Fibroblast of skin of left quadriceps (primary cell): ENCODE data around the gene SPSB4.
A peak's percentile ranks its signal among the peaks of the same experiment; 100 is the strongest.

ENCODE experiments used
- DNase-seq, 2 experiments: peaks; one replicate each; pipeline ENCODE4 v3.0.0-alpha.2; 2013; ENCODE audit warnings: low read depth in 2 of 2

Gene SPSB4

GRCh38 chr3:141076036-141076773 lies 25.1 kb downstream of the SPSB4 start:
- no peak for DNase-seq

GRCh38 chr3:141076797-141077571 lies 25.8 kb downstream of the SPSB4 start:
- DNase-seq: peak; percentile 9 to 11

DNA sequence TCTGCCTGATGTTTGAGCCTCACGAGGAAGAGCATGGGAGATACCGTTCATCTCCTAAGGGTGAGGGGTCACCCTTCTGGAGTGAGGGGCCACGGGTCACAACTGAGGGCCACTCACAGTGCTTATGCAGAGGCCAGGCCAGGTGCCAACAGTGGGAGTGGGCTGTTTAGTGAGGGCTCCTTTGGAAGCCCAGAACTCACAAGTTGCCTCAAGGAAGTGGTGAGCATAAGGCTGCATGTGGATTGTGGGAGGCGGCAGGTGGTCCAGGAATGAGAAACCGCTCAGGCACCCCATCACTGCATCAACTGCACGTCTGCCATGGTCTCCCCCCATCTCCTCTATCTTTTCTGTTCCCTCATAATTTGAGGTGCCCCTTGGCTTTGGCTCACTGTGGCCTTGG lies 26.5 kb downstream of the SPSB4 start:
- DNase-seq: no peak

GRCh38 chr3:141078200-141078599 lies 27.1 kb downstream of the SPSB4 start:
- no peak for DNase-seq

DNA sequence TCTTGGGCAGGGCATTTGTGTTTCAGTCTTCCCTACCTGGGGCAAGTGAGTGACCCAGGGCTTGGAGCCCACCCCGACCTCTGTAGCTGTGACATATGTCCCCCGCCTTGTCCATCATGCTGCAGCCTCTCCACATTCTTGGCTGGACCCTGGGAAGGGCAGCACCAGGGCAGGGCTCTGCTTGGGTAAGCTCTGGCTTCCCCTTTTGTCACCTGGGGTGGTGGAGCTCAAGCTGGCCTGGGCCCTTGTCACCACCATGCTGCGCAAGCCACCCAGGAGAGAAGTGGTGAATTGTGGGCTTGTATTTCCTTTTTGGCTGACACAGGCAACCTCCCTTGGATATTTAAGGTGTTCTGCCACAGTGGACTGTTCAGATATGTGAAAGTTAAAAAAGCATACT lies 29.3 kb downstream of the SPSB4 start:
- DNase-seq: no peak

- DNase-seq: no peak
Observed at GRCh38 chr3:141081141-141081795, 30.1 kb downstream of the SPSB4 start.

- no peak for DNase-seq
Observed at GRCh38 chr3:141082064-141082463, 30.9 kb downstream of the SPSB4 start.

GRCh38 chr3:141083226-141083625 lies 32.1 kb downstream of the SPSB4 start:
- DNase-seq: no peak

DNA sequence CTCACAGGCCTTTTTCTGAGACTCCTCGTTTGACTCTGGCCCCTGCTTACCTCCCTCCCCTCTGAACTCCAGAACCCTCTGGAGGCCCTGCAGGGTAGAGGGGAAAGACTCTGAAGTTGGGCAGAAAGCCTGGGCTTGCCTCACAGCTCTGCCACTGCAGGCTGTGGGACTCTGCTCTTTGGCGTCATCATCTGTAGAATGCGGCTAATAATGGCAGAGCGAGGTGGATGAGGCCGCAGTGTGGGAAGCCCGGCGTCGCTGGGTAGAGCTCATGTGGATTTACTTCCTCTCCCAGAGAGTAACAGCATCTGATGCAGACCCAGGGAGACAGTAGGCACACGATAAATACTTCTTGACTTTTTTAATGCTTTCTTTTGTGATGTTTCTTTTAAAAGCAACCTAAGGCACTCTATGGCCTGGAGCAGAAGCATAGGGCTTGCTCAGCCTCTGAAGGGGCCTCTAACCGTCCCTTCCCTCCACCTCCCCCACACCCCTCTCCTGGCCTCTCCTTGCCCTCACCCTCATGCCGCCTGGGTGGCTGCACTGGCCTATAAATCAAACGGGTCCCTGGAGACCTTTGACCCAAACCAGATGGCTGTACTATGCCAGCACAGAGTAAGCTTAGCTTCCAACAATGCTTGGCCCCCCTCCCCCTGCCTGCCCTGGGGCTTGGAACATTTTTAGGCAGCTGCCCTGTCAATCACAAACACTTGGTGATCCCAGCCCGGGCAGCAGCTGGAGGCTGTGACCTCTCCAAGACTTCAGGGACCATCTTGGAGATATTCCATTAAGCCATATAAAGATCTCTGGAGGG lies 32.9 kb downstream of the SPSB4 start:
- no peak for DNase-seq

GRCh38 chr3:141085343-141086070 lies 34.4 kb downstream of the SPSB4 start:
- DNase-seq: no peak

- DNase-seq: no peak
Observed at GRCh38 chr3:141086188-141086587, 35.0 kb downstream of the SPSB4 start.

DNA sequence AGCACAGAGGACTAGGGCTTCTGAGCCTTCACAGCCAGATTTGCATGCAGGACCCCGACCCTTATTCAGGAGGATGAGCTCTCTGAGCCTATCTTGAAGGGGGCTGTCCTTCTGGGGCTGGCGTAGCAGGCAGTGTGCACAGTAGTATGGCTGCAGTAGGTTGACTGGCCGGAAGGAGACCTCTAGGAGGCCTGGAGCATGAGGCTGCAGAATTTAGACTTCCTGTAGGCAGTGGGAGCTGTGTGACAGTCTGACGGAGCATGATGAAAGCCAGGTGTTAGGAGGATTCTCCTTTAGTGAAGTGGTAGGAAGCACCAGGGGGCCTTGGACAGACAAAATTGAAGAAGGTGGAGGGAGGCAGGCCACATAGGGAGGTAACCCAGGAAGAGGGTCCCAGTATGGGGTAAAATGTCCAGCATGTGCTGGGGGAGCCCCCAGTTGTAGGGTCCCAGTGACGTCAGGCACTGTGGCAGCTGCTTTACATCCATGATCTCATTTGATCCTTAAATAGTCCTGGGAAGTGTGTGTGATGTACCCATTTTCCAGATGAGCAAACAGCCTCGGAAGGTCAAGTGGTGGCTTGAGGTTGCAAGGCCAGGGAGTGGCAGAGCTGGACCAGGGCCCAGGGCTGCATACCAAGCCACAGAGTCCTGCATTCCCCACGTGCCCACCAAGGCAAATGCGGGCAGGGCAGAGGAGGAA lies 36.1 kb downstream of the SPSB4 start:
- no peak for DNase-seq

DNA sequence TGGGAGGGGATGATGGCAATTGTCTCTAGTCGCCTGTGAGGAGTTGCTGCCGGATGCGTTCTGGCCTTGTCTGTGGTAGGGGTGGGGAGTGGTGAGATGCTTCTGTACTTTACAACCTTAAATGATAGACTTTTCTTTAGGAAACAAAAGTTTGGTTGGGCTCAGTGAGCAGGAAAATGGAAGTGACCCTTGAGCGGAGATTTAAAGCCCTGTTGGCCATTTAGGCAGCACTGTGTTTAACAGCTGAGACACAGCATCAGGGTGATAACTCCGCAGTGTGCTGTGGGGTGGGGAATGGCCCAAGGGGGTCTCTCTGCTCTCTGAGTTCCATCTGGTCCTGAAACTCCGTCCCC lies 36.6 kb downstream of the SPSB4 start:
- DNase-seq: no peak

- DNase-seq: no peak
Observed at GRCh38 chr3:141089339-141090152, 38.4 kb downstream of the SPSB4 start.

DNA sequence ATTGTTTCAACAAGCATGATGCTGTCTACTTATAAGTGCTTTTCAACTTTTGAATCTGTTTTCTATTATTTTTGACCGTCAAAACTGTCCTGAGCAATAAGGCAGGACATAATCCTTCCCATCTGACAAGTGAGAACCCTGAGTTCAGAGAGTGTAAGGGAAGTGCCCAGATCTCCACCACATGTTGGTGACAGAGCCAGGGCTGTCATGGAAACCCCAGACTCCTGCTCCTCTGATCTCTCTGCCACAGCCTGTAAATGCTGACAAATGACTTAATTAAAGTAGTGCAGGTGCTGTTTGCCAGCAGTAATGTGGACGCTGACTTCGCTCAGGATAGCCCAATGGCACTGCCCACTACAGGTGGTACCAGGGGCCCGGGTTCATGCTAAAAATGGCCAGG lies 40.3 kb downstream of the SPSB4 start:
- DNase-seq: no peak

DNA sequence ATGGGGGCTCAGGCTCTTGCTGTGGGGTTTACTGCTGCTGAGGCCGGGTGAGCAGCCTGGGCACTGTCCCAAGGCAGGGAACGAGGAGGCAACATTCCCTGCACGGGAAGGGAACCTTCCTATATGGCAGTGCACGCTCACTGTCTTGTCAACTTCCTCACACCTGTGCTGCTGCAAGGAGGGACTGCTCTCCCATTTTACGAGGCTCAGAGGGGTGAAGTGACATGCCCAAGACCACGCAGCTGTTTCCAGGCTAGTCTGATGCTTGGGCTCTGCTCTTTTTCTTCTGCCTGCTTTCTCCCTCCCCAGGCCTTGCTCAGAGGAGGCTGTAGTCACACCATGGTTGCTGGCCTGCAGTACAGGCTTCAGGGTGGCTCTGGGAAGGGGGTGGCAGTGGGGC lies 41.5 kb downstream of the SPSB4 start:
- no peak for DNase-seq

DNA sequence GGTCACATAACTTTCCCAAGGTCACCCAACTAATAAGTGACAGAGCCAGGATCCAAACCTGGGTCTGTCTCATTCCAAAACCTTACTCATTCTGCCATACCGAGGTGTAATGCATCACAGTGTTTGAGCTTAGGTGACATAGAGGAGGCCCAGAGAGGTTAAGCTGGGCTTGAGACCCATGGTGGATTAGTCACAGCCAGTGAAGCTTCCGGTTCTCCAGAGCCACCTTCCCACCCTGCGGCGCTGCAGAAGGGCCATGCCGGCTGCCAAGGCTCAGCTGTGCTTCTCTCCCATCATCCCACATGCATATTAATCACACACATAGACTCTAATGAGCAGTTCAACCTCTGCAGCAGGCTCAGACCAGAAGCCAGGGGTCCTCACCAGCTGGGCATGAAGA lies 42.2 kb downstream of the SPSB4 start:
- DNase-seq: no peak

DNA sequence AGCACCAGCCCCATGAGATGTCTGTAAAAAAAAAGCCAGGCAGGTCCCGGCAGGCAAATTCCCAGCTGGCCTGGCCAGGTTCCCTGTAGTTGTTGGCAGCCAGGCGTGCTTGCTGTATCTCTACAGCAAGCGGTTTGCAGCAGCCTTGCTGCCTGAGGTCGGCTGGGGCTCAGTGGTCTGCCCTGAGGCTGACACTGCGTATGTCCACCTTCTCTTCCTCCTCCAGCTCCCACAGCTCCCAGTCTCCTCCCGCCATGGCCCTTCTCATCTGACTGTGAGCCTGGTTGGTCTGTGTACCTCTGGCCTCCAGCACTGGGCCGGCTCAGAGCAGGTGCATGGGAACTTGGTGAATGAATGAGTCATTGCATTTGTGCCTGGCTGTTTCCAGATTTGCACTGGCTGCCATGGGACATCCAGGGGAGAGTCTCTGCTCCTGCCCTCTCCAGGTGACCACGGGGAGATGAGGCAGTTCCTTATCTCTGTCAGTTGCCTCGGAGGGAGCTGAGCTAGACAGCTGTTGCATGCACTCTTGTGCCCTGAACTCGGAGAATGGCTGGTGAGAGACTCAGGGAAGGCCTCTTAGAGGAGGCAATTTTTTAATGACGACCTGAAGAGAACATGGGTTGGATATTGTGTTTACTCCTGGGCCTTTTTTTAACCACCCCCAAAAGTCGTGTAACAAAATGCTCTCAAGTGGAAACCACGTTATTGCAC lies 43.0 kb downstream of the SPSB4 start:
- no peak for DNase-seq
